ENCODE measurements around the gene GRIK3. TPM values are rescaled to one million over a fixed set of nuclear protein-coding genes. Genes with fewer than 3 reads are reported as not detected.

The GRIK3 gene
- total and polyA plus RNA-seq, 2 of the 8 experiments (the other 6 are each of a cell fraction or from before 2014, with no cell fraction given), result 2.1 to 3.4 TPM

GRCh38 chr1:36909946-36910725 lies 124.2 kb downstream of the GRIK3 start:
- no peak overlapping the region for H4K8ac ChIP-seq (ENCODE audit: extremely low read depth, insufficient read depth, low read length)
- H3K79me2 ChIP-seq (ENCODE audit: control insufficient read depth in 1 of 2, insufficient read depth in 2 of 2, low read length in 2 of 2), result no peaks in the 10 kb centered on the region
- H3K18ac ChIP-seq (ENCODE audit: extremely low read depth, low read length), result no peak overlapping the region
- H3K9ac ChIP-seq (replicated peaks in 1 of 4; ENCODE audit: extremely low read depth in 1 of 4, low read depth in 3 of 4, low read length in 3 of 4), result no peak overlapping the region
- no peak overlapping the region for H2BK15ac ChIP-seq (ENCODE audit: low read length)
- no peak overlapping the region for H3K14ac ChIP-seq (ENCODE audit: insufficient read length)
- no peaks in the 10 kb centered on the region for H4K20me1 ChIP-seq (replicated peaks in 1 of 2; ENCODE audit: control insufficient read depth in 1 of 2, insufficient read depth in 2 of 2, low read length in 2 of 2)
- H3K9me3 ChIP-seq (ENCODE audit: insufficient read depth in 2 of 2, low read depth in 1 of 2, low read length in 1 of 2), result peaks cover 0 to 3% of the 10 kb centered on the region in 2 experiments; a peak in 1 of 4 replicates
- no peaks in the 10 kb centered on the region; the same call in 1 of the 2 replicates for H3K23me2 ChIP-seq (ENCODE audit: low read depth, low read length)
- ChIA-PET CTCF (ENCODE audit: partially characterized antibody) (interaction anchor here (0.7 to 1.2 kb wide), 3 partner anchors 33 to 302 kb away, joined by 3 read pairs; no protein-coding TSS in a partner anchor), POLR2A (ENCODE audit: partially characterized antibody) (no interaction called here)
- H3K27me3 ChIP-seq (replicated peaks in 1 of 4; ENCODE audit: control insufficient read depth in 3 of 4, extremely low read depth in 1 of 4, insufficient read depth in 3 of 4, low read length in 3 of 4), result no peaks in the 10 kb centered on the region; a peak in 1 of 7 replicates
- H3K56ac ChIP-seq (replicated peaks; ENCODE audit: insufficient read length, low read depth, low read length), result no peak overlapping the region
- no peaks in the 10 kb centered on the region for H3K36me3 ChIP-seq (ENCODE audit: control insufficient read depth in 2 of 4, insufficient read depth in 4 of 4, low read length in 3 of 4)
- DNase-seq (ENCODE audit: low read depth in 1 of 2, low spot score in 2 of 2) (no peak), FAIRE-seq (no peak)
- H3K27ac ChIP-seq (ENCODE audit: low read depth, low read length), result no peak overlapping the region
- H4K91ac ChIP-seq (replicated peaks; ENCODE audit: insufficient read length, low read length), result no peak overlapping the region
- no peak overlapping the region for H2BK120ac ChIP-seq (replicated peaks; ENCODE audit: low read depth, low read length)
- H2BK5ac ChIP-seq (ENCODE audit: low read depth, low read length), result no peak overlapping the region
- WGBS, 2 experiments (ENCODE audit: extremely low coverage in 1 of 2, insufficient coverage in 1 of 2, insufficient read length in 1 of 2, insufficient replicate concordance in 2 of 2, low coverage in 1 of 2, low lambda C conversion rate in 2 of 2, missing lambda C conversion rate in 1 of 2), result 87% methylated on average over 7 of the region's 10 CpGs; no CpG with 5 or more reads in 1 of the 2 experiments
- no peak overlapping the region for H3K23ac ChIP-seq (ENCODE audit: insufficient read length)
- no peak overlapping the region for H3K4me2 ChIP-seq (ENCODE audit: insufficient read depth in 1 of 2, low read depth in 2 of 2, low read length in 2 of 2)
- H3K4me3 ChIP-seq (ENCODE audit: extremely low read depth in 1 of 4, insufficient read depth in 2 of 4, low read depth in 3 of 4, low read length in 4 of 4), result no peak overlapping the region
- no peak overlapping the region for H4K5ac ChIP-seq (ENCODE audit: insufficient read length, low read depth, low read length)
- H2AFZ ChIP-seq (ENCODE audit: low read length), result no peak overlapping the region
- H2BK12ac ChIP-seq (ENCODE audit: low read depth, low read length), result no peak overlapping the region
- H2AK5ac ChIP-seq (ENCODE audit: low read depth, low read length), result no peak overlapping the region
- H3K4me1 ChIP-seq (replicated peaks in 1 of 4; ENCODE audit: control insufficient read depth in 3 of 4, insufficient read depth in 4 of 4, low read length in 3 of 4), result peaks cover 0 to 3% (median 2%) of the 10 kb centered on the region in 4 experiments; a peak in 3 of 7 replicates
- no peak overlapping the region for H3K4ac ChIP-seq (replicated peaks; ENCODE audit: insufficient read length, low read depth, low read length)
- no peak overlapping the region for H2BK20ac ChIP-seq (ENCODE audit: low read length)
- H3K79me1 ChIP-seq (ENCODE audit: low read depth, low read length), result no peaks in the 10 kb centered on the region
- no peak for TF ChIP-seq ATF3 (IDR thresholded peaks at IDR 0.05; ENCODE audit: insufficient read depth, low read depth, low read length)
- no peak for TF ChIP-seq EGR1 (IDR thresholded peaks at IDR 0.05; ENCODE audit: borderline replicate concordance, low read depth, low read length)
- no peak for TF ChIP-seq CBX5 (IDR thresholded peaks at IDR 0.05; ENCODE audit: low read depth, low read length)
- TF ChIP-seq POLR2A (IDR thresholded peaks at IDR 0.05; ENCODE audit: control extremely low read depth in 1 of 2, low read depth in 2 of 2, low read length in 2 of 2), result no peak
- TF ChIP-seq FOSL1 (IDR thresholded peaks at IDR 0.05; ENCODE audit: insufficient read depth, low read depth, low read length), result no peak
- TF ChIP-seq BRCA1 (IDR thresholded peaks at IDR 0.05; ENCODE audit: low read depth, low read length), result no peak
- TF ChIP-seq SP2 (IDR thresholded peaks at IDR 0.05; ENCODE audit: low read length), result no peak
- no peak for TF ChIP-seq KDM4A (IDR thresholded peaks at IDR 0.05; ENCODE audit: low read depth, low read length, severe bottlenecking)
- no peak for TF ChIP-seq RBBP5 (IDR thresholded peaks at IDR 0.05; ENCODE audit: borderline replicate concordance, low read depth, low read length)
- no peak for TF ChIP-seq NANOG (IDR thresholded peaks at IDR 0.05; ENCODE audit: insufficient read depth, low read depth, low read length, poor library complexity, severe bottlenecking)
- no peak for TF ChIP-seq SIX5 (IDR thresholded peaks at IDR 0.05; ENCODE audit: low read depth, low read length)
- no peak for TF ChIP-seq YY1 (IDR thresholded peaks at IDR 0.05; ENCODE audit: low read depth, low read length)
